Measurements from ENCODE around the gene TMC7. TPM values are rescaled to one million over a fixed set of nuclear protein-coding genes. Genes with fewer than 3 reads are reported as not detected.

Gene TMC7
- total and polyA plus RNA-seq, 4 donors: 0.06 to 0.42 (median 0.09) TPM

- WGBS: 72% methylated on average over 1 of the region's 1 CpG
Measured at GRCh38 chr16:18942061-18942460, 41.7 kb upstream of the TMC7 start.

GRCh38 chr16:18943414-18943813 is 40.3 kb upstream of the TMC7 start:
- no peaks in the 10 kb centered on the region for H3K9me3 ChIP-seq (ENCODE audit: control insufficient read depth in 4 of 4, low read length in 3 of 4)
- H3K4me3 ChIP-seq (ENCODE audit: low read depth in 1 of 3, low read length in 3 of 3): no peak overlapping the region
- H3K27me3 ChIP-seq (ENCODE audit: control insufficient read depth in 4 of 4, insufficient read depth in 4 of 4, low read length in 3 of 4): no peaks in the 10 kb centered on the region
- WGBS: 89% methylated on average over 7 of the region's 7 CpGs
- H3K4me1 ChIP-seq (ENCODE audit: control insufficient read depth in 4 of 4, insufficient read depth in 4 of 4, low read length in 3 of 4): peaks cover 0 to 3% (median 0%) of the 10 kb centered on the region in 4 donors
- TF ChIP-seq FOXA2 (IDR thresholded peaks at IDR 0.05) (no peak), CTCF (IDR thresholded peaks at IDR 0.05; ENCODE audit: low read depth, low read length, missing input control) (no peak), ATF3 (IDR thresholded peaks at IDR 0.05) (no peak), MAX (IDR thresholded peaks at IDR 0.05) (no peak)
- H3K27ac ChIP-seq (ENCODE audit: low read depth in 1 of 2, low read length in 2 of 2): no peak overlapping the region
- no peak for DNase-seq (ENCODE audit: low spot score)
- H3K9ac ChIP-seq (ENCODE audit: low read depth in 1 of 2, low read length in 2 of 2): no peak overlapping the region
- H3K36me3 ChIP-seq (ENCODE audit: control insufficient read depth in 4 of 4, insufficient read depth in 3 of 4, low read depth in 1 of 4, low read length in 3 of 4): no peaks in the 10 kb centered on the region

More at GRCh38 chr16:18942061-18942460, 41.7 kb upstream of the TMC7 start:
- H3K9ac ChIP-seq (ENCODE audit: low read depth in 1 of 2, low read length in 2 of 2): no peak overlapping the region
- TF ChIP-seq REST (IDR thresholded peaks at IDR 0.05) (no peak), MAX (IDR thresholded peaks at IDR 0.05) (no peak)
- no peak overlapping the region for H3K4me3 ChIP-seq (ENCODE audit: low read depth in 1 of 3, low read length in 3 of 3)
- H3K27ac ChIP-seq (ENCODE audit: low read depth in 1 of 2, low read length in 2 of 2): no peak overlapping the region
- peaks cover 0 to 3% (median 0%) of the 10 kb centered on the region in 4 donors for H3K4me1 ChIP-seq (ENCODE audit: control insufficient read depth in 4 of 4, insufficient read depth in 4 of 4, low read length in 3 of 4)
- H3K9me3 ChIP-seq (ENCODE audit: control insufficient read depth in 4 of 4, low read length in 3 of 4): no peaks in the 10 kb centered on the region
- DNase-seq (ENCODE audit: low spot score): no peak
- no peaks in the 10 kb centered on the region for H3K36me3 ChIP-seq (ENCODE audit: control insufficient read depth in 4 of 4, insufficient read depth in 3 of 4, low read depth in 1 of 4, low read length in 3 of 4)
- no peaks in the 10 kb centered on the region for H3K27me3 ChIP-seq (ENCODE audit: control insufficient read depth in 4 of 4, insufficient read depth in 4 of 4, low read length in 3 of 4)

GRCh38 chr16:18945233-18945632 is 38.5 kb upstream of the TMC7 start:
- Histone ChIP-seq H3K4me3 (ENCODE audit: low read depth in 1 of 3, low read length in 3 of 3) (no peak overlapping the region), H3K4me1 (ENCODE audit: control insufficient read depth in 4 of 4, insufficient read depth in 4 of 4, low read length in 3 of 4) (peaks cover 0 to 3% (median 0%) of the 10 kb centered on the region in 4 donors), H3K9me3 (ENCODE audit: control insufficient read depth in 4 of 4, low read length in 3 of 4) (no peaks in the 10 kb centered on the region), H3K9ac (ENCODE audit: low read depth in 1 of 2, low read length in 2 of 2) (no peak overlapping the region), H3K36me3 (ENCODE audit: control insufficient read depth in 4 of 4, insufficient read depth in 3 of 4, low read depth in 1 of 4, low read length in 3 of 4) (no peaks in the 10 kb centered on the region), H3K27me3 (ENCODE audit: control insufficient read depth in 4 of 4, insufficient read depth in 4 of 4, low read length in 3 of 4) (no peaks in the 10 kb centered on the region), H3K27ac (ENCODE audit: low read depth in 1 of 2, low read length in 2 of 2) (no peak overlapping the region)
- WGBS: 92% methylated on average over 7 of the region's 7 CpGs
- TF ChIP-seq CTCF (IDR thresholded peaks at IDR 0.05; ENCODE audit: low read depth, low read length, missing input control): no peak
- TF ChIP-seq TAF1 (conservative IDR thresholded peaks at IDR 0.05): no peak
- no peak for TF ChIP-seq HNF4G (IDR thresholded peaks at IDR 0.05)
- no peak for TF ChIP-seq YY1 (IDR thresholded peaks at IDR 0.05)
- no peak for TF ChIP-seq ZBTB33 (IDR thresholded peaks at IDR 0.05)
- no peak for TF ChIP-seq RAD21 (IDR thresholded peaks at IDR 0.05)
- no peak for TF ChIP-seq EGR1 (IDR thresholded peaks at IDR 0.05; ENCODE audit: low read depth in 2 of 2)
- no peak for TF ChIP-seq SP1 (IDR thresholded peaks at IDR 0.05)
- TF ChIP-seq GABPA (IDR thresholded peaks at IDR 0.05 in 1 of 2, conservative IDR thresholded peaks at IDR 0.05 in 1 of 2): no peak
- no peak for TF ChIP-seq HNF4A (conservative IDR thresholded peaks at IDR 0.05)
- no peak for TF ChIP-seq JUND (IDR thresholded peaks at IDR 0.05)
- TF ChIP-seq FOXA2 (IDR thresholded peaks at IDR 0.05): no peak
- no peak for TF ChIP-seq ATF3 (IDR thresholded peaks at IDR 0.05)
- TF ChIP-seq RXRA (IDR thresholded peaks at IDR 0.05): no peak
- TF ChIP-seq FOXA1 (IDR thresholded peaks at IDR 0.05): no peak
- TF ChIP-seq NR2F2 (IDR thresholded peaks at IDR 0.05): no peak
- no peak for DNase-seq (ENCODE audit: low spot score)

All from liver (tissue), 9 donors.